Measurements from ENCODE around the gene SEZ6.

SEZ6 gene

GRCh38 chr17:28974451-28974850, 31.4 kb downstream of the SEZ6 start:
- no peak for DNase-seq (ENCODE audit: low read depth)

- peak; percentile 30 for DNase-seq (ENCODE audit: low read depth)
These were observed 32.4 kb downstream of the SEZ6 start for GRCh38 chr17:28973425-28973824.

- DNase-seq (ENCODE audit: low read depth), result no peak
These were observed 33.4 kb downstream of the SEZ6 start for GRCh38 chr17:28972437-28972836.

GRCh38 chr17:28970879-28971278, 35.0 kb downstream of the SEZ6 start:
- no peak for DNase-seq (ENCODE audit: low read depth)

- DNase-seq (ENCODE audit: low read depth), result no peak
These were observed 36.0 kb downstream of the SEZ6 start for GRCh38 chr17:28969706-28970393.

- no peak for DNase-seq (ENCODE audit: low read depth)
These were observed 36.9 kb downstream of the SEZ6 start for GRCh38 chr17:28968914-28969295.

GRCh38 chr17:28968231-28968913, 37.5 kb downstream of the SEZ6 start:
- DNase-seq (ENCODE audit: low read depth), result no peak

GRCh38 chr17:28967221-28968135, 38.4 kb downstream of the SEZ6 start:
- DNase-seq (ENCODE audit: low read depth), result no peak

- no peak for DNase-seq (ENCODE audit: low read depth)
These were observed 42.0 kb downstream of the SEZ6 start for GRCh38 chr17:28963841-28964240.

- DNase-seq (ENCODE audit: low read depth), result no peak
These were observed 42.7 kb downstream of the SEZ6 start for GRCh38 chr17:28963055-28963611.

GRCh38 chr17:28961391-28961790, 44.4 kb downstream of the SEZ6 start:
- no peak for DNase-seq (ENCODE audit: low read depth)

- DNase-seq (ENCODE audit: low read depth), result no peak
These were observed 45.4 kb downstream of the SEZ6 start for GRCh38 chr17:28960256-28961061.

GRCh38 chr17:28959471-28959871, 46.4 kb downstream of the SEZ6 start:
- no peak for DNase-seq (ENCODE audit: low read depth)

GRCh38 chr17:28958820-28959455, 46.9 kb downstream of the SEZ6 start:
- no peak for DNase-seq (ENCODE audit: low read depth)

GRCh38 chr17:28957992-28958355, 47.9 kb downstream of the SEZ6 start:
- no peak for DNase-seq (ENCODE audit: low read depth)

- DNase-seq (ENCODE audit: low read depth), result no peak
These were observed 48.4 kb downstream of the SEZ6 start for GRCh38 chr17:28957277-28957991.

GRCh38 chr17:28956861-28957260, 49.0 kb downstream of the SEZ6 start:
- DNase-seq (ENCODE audit: low read depth), result no peak

- DNase-seq (ENCODE audit: low read depth), result no peak
These were observed 49.7 kb downstream of the SEZ6 start for GRCh38 chr17:28956112-28956511.

GRCh38 chr17:28955408-28955807, 50.4 kb downstream of the SEZ6 start:
- DNase-seq (ENCODE audit: low read depth), result no peak

- DNase-seq (ENCODE audit: low read depth), result no peak
These were observed 50.9 kb downstream of the SEZ6 start for GRCh38 chr17:28954886-28955285.
